Fibroblast of lung (primary cell): Measurements from ENCODE around the gene NEUROD2. TPM values are rescaled to one million over a fixed set of nuclear protein-coding genes. Genes with fewer than 3 reads are reported as not detected.

ENCODE experiments used
- DNase-seq, 2 donors: peaks; one replicate each; pipeline versions ENCODE4 v3.0.0 to v3.0.0-alpha.2; 2010; ENCODE audit warnings: low read depth in 2 of 2
- H2AFZ ChIP-seq: 2 replicates; pipeline ENCODE4 v1.5.1; 2012; ENCODE audit warnings: low read length, control low read depth, inconsistent platforms
- H3K27ac ChIP-seq: 2 replicates; pipeline ENCODE4 v1.5.1; 2011; ENCODE audit warnings: low read length, control low read depth; ENCODE audit not compliant: insufficient read depth
- H3K27me3 ChIP-seq: 2 replicates; pipeline ENCODE4 v1.5.1; 2011; ENCODE audit warnings: mild to moderate bottlenecking, low read length; ENCODE audit not compliant: control insufficient read depth, insufficient read depth
- H3K36me3 ChIP-seq: 2 replicates; pipeline ENCODE4 v1.5.1; 2011; ENCODE audit warnings: low read length; ENCODE audit not compliant: control insufficient read depth, insufficient read depth
- H3K4me1 ChIP-seq: 2 replicates; pipeline ENCODE4 v1.5.1; 2011; ENCODE audit warnings: low read length; ENCODE audit not compliant: control insufficient read depth, insufficient read depth; ENCODE audit errors: extremely low read depth
- H3K4me2 ChIP-seq: 2 replicates; pipeline ENCODE4 v1.5.1; 2011; ENCODE audit warnings: low read length, control low read depth; ENCODE audit not compliant: insufficient read depth; ENCODE audit errors: extremely low read depth
- H3K4me3 ChIP-seq, 4 experiments: fragments of 200-600 bp in 1 of 4; sonication (generic) in 1 of 4; replicated peaks in 1 of 4; 2 replicates each; pipeline ENCODE4 v1.5.1; 2011 to 2016; ENCODE audit warnings: low read length in 4 of 4, low read depth in 3 of 4, mild to moderate bottlenecking in 3 of 4, control low read depth in 2 of 4, inconsistent platforms in 1 of 4, mixed read lengths in 1 of 4; ENCODE audit not compliant: insufficient read depth in 1 of 4; ENCODE audit errors: control extremely low read depth in 1 of 4
- H3K79me2 ChIP-seq: 2 replicates; pipeline ENCODE4 v1.5.1; 2012; ENCODE audit warnings: mild to moderate bottlenecking, low read length, inconsistent platforms; ENCODE audit not compliant: control insufficient read depth, insufficient read depth
- H3K9ac ChIP-seq: 2 replicates; pipeline ENCODE4 v1.5.1; 2011; ENCODE audit warnings: mild to moderate bottlenecking, low read length, control low read depth; ENCODE audit not compliant: insufficient read depth
- H3K9me3 ChIP-seq: 2 replicates; pipeline ENCODE4 v1.5.1; 2012; ENCODE audit warnings: low read depth, low read length; ENCODE audit not compliant: control insufficient read depth, insufficient read depth
- H4K20me1 ChIP-seq: 2 replicates; pipeline ENCODE4 v1.5.1; 2011; ENCODE audit warnings: low read length; ENCODE audit not compliant: control insufficient read depth, insufficient read depth; ENCODE audit errors: extremely low read depth
- EZH2 ChIP-seq: IDR thresholded peaks from 2 replicates; pipeline ENCODE4 v1.5.1; 2012; ENCODE audit warnings: low read length, control low read depth, mild to moderate bottlenecking; ENCODE audit errors: missing control alignments
- polyA plus RNA-seq, 2 donors: library from polyadenylated mRNA; depleted of rRNA in 1 of 2; stranded (reverse) in 1 of 2; unstranded in 1 of 2; fragments of >200 nt; gene quantifications; 2 replicates each; pipeline ENCODE4 v1.2.1, GENCODE V29; 2011 to 2012; ENCODE audit warnings: missing spikeins in 1 of 2
- total RNA-seq: library from RNA; depleted of rRNA; stranded (reverse); fragments of >200 nt; gene quantifications from 2 replicates; pipeline ENCODE4 v1.2.1, GENCODE V29; 2014
- TF ChIP-seq, protein P1 (sequence below), 2 donors: IDR thresholded peaks in 1 of 2; conservative IDR thresholded peaks in 1 of 2; 1 replicate in 1 of 2; 2 replicates in 1 of 2; pipeline ENCODE4 v1.5.1; 2011 to 2012; ENCODE audit warnings: low read length in 2 of 2, control low read depth in 1 of 2, inconsistent platforms in 1 of 2, low read depth in 1 of 2, mild to moderate bottlenecking in 1 of 2

Gene NEUROD2
- total and polyA plus RNA-seq, 2 donors (not counting 1 experiment from before 2014, with no cell fraction given), result not detected

DNA sequence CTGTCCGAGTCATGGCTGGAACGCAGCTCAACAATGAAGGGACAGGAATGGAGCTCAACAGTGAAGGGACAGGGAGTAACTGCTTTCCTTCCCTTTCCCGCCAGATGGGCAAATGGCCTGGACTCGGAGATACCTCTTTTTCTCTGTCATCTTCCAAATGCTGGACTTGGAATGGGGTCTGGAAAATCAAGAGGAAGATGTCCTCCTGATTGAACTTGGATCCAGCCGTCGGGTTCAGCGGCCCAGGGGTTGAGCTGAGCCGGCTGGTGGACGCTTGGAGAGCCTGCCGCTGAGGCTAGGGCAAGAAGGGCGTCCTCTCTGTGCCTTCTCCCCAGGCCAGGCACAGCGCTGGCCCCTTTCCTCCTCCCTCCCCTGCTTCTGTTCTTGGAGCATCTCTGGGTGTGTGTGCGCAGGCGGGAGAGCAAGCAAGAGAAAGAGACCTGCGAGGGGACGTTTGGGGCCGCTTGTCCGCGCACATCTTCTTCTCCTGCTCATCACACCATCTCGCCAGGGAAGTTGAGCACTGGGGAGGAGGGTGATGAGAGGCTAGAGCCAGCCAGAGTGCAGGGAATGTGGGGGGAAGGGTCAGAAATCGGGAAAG is 6.6 kb downstream of the NEUROD2 start:
- TF ChIP-seq EZH2, result peak; percentile 67
- TF ChIP-seq, protein P1, sequence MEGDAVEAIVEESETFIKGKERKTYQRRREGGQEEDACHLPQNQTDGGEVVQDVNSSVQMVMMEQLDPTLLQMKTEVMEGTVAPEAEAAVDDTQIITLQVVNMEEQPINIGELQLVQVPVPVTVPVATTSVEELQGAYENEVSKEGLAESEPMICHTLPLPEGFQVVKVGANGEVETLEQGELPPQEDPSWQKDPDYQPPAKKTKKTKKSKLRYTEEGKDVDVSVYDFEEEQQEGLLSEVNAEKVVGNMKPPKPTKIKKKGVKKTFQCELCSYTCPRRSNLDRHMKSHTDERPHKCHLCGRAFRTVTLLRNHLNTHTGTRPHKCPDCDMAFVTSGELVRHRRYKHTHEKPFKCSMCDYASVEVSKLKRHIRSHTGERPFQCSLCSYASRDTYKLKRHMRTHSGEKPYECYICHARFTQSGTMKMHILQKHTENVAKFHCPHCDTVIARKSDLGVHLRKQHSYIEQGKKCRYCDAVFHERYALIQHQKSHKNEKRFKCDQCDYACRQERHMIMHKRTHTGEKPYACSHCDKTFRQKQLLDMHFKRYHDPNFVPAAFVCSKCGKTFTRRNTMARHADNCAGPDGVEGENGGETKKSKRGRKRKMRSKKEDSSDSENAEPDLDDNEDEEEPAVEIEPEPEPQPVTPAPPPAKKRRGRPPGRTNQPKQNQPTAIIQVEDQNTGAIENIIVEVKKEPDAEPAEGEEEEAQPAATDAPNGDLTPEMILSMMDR (conservative IDR thresholded peaks at IDR 0.05 in 1 of 2, IDR thresholded peaks at IDR 0.05 in 1 of 2; ENCODE audit: low read depth in 1 of 2, low read length in 2 of 2), result no peak
- no peaks in the 10 kb centered on the region for H3K79me2 ChIP-seq
- no peak overlapping the region for H3K4me2 ChIP-seq
- no peaks in the 10 kb centered on the region for H4K20me1 ChIP-seq
- H3K27ac ChIP-seq, result no peak overlapping the region
- no peak overlapping the region for H2AFZ ChIP-seq
- H3K4me3 ChIP-seq, result no peak overlapping the region
- peaks cover 84% of the 10 kb centered on the region for H3K27me3 ChIP-seq
- no peaks in the 10 kb centered on the region for H3K36me3 ChIP-seq
- H3K9ac ChIP-seq, result no peak overlapping the region
- no peak for DNase-seq
- no peaks in the 10 kb centered on the region for H3K4me1 ChIP-seq
- H3K9me3 ChIP-seq, result no peaks in the 10 kb centered on the region

DNA sequence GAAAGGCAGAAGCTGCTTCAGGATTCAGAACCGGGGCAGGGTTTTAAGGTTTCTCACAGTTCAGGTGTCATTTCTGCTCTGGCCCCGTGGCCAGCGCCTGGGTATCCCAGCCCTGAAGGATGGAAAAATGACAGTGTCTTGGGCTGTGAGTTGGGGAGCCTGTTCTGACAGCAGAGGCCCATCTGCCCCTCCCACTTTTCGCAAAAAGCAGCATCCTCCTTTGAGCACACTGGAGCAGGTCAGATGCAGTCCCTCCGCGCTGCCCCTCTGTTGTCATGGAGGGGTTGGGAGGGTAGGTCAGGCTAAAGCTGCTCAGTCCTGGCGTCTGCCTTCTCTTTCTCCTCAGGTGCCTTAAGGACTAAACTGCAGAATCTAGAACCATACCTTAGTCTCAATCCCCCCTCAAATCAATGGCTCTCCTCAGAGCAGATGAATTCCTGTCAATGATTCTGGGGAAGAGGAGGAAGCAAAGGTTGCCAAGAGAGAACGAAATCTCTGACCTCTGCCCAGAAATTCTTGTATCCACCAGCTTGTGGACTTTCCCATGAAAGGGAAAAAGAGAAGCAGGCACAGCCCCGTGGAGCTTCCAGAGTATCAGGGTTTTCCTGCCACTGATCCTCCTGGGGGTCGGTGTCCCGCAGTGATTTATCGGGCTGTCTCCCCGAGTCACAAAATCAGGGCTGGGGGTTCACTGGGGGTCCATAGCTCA is 7.3 kb downstream of the NEUROD2 start:
- no peak overlapping the region for H3K4me2 ChIP-seq
- H3K27ac ChIP-seq, result no peak overlapping the region
- no peak for DNase-seq
- no peak overlapping the region for H2AFZ ChIP-seq
- TF ChIP-seq, protein P1 (conservative IDR thresholded peaks at IDR 0.05 in 1 of 2, IDR thresholded peaks at IDR 0.05 in 1 of 2; ENCODE audit: low read depth in 1 of 2, low read length in 2 of 2), result no peak
- no peak for TF ChIP-seq EZH2
- H4K20me1 ChIP-seq, result no peaks in the 10 kb centered on the region
- H3K9ac ChIP-seq, result no peak overlapping the region
- peaks cover 84% of the 10 kb centered on the region for H3K27me3 ChIP-seq
- no peak overlapping the region for H3K4me3 ChIP-seq
- H3K9me3 ChIP-seq, result no peaks in the 10 kb centered on the region
- no peaks in the 10 kb centered on the region for H3K36me3 ChIP-seq
- H3K79me2 ChIP-seq, result no peaks in the 10 kb centered on the region
- H3K4me1 ChIP-seq, result no peaks in the 10 kb centered on the region

DNA sequence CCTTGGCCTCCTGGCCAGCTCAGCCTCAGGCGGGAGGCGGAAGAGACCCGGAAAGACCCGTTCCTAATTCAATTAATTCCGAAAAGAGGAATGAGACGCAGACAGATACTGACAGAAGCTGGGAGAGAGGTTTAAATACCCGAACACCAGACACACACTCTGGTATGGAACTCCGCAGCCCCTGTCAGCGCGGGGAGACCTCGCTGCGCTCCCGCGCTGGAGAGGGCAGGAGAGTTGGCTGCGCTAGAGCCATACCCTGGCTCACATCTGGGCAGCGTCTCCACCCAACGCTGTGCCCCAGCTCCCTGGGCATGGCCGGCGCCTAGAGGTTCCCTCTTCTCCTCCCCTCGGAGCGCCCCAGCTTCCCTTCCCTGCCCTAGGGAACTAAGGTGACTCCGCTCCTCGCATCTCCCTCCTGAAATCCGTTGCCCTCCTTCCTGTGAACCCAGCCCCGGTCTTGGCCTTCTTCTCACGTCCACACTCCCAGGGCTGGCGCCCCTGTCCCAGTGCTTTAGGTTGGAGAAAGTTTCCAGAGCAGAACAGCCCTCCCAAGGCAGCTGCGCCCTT is 8.0 kb downstream of the NEUROD2 start:
- H3K79me2 ChIP-seq, result no peaks in the 10 kb centered on the region
- no peaks in the 10 kb centered on the region for H3K9me3 ChIP-seq
- no peak for TF ChIP-seq EZH2
- TF ChIP-seq, protein P1 (conservative IDR thresholded peaks at IDR 0.05 in 1 of 2, IDR thresholded peaks at IDR 0.05 in 1 of 2; ENCODE audit: low read depth in 1 of 2, low read length in 2 of 2), result no peak
- no peak overlapping the region for H2AFZ ChIP-seq
- no peak overlapping the region for H3K27ac ChIP-seq
- H3K9ac ChIP-seq, result no peak overlapping the region
- peaks cover 87% of the 10 kb centered on the region for H3K27me3 ChIP-seq
- H3K4me1 ChIP-seq, result no peaks in the 10 kb centered on the region
- H3K36me3 ChIP-seq, result no peaks in the 10 kb centered on the region
- H3K4me3 ChIP-seq, result no peak overlapping the region
- DNase-seq, result no peak
- no peaks in the 10 kb centered on the region for H4K20me1 ChIP-seq
- H3K4me2 ChIP-seq, result no peak overlapping the region
